BJ (cell line): Measurements from ENCODE around the gene LARP4B. TPM values are rescaled to one million over a fixed set of nuclear protein-coding genes. Genes with fewer than 3 reads are reported as not detected.
"Not testable (repeated sequence)": the region's sequence is repeated elsewhere in the genome, so short reads cannot be mapped to it uniquely, and the experiment has no call there.

Source experiments
- CTCF ChIA-PET: fragments of 350-600 bp; formaldehyde crosslinking; extraction: SDS; loops from one replicate; lab custom pipeline; 2021; ENCODE audit warnings: antibody characterized with exemption, inconsistent platforms; lab: Yijun Ruan, JAX
- POLR2A ChIA-PET: fragments of 300-600 bp; sonication (Branson Sonifier 250); formaldehyde crosslinking; extraction: SDS; loops from one replicate; lab custom pipeline; 2021; ENCODE audit warnings: antibody characterized with exemption; lab: Charles Lee
- DNase-seq: peaks from one replicate; pipeline ENCODE4 v3.0.0-alpha.2; 2011; ENCODE audit warnings: low read depth
- H3K27me3 ChIP-seq: 2 replicates; pipeline ENCODE4 v1.6.0; 2011; ENCODE audit warnings: low read length; ENCODE audit not compliant: control insufficient read depth, insufficient read depth
- H3K36me3 ChIP-seq: 2 replicates; pipeline ENCODE4 v1.5.1; 2011; ENCODE audit warnings: low read length; ENCODE audit not compliant: control insufficient read depth, insufficient read depth
- H3K4me3 ChIP-seq: 2 replicates; pipeline ENCODE4 v1.5.1; 2011; ENCODE audit warnings: low read depth, mild to moderate bottlenecking, control low read depth, low read length
- polyA plus RNA-seq: library from polyadenylated mRNA; depleted of rRNA; stranded (reverse); fragments of >200 nt; gene quantifications from 2 replicates; pipeline ENCODE4 v1.2.3, GENCODE V29; 2011
- TF ChIP-seq, protein P1 (sequence below): IDR thresholded peaks from 2 replicates; pipeline ENCODE4 v1.5.1; 2011; ENCODE audit warnings: low read depth, mild to moderate bottlenecking, control low read depth, inconsistent platforms, low read length, moderate library complexity; ENCODE audit not compliant: insufficient read depth

LARP4B gene
- polyA plus RNA-seq, 1 experiment, result 38.4 TPM

DNA sequence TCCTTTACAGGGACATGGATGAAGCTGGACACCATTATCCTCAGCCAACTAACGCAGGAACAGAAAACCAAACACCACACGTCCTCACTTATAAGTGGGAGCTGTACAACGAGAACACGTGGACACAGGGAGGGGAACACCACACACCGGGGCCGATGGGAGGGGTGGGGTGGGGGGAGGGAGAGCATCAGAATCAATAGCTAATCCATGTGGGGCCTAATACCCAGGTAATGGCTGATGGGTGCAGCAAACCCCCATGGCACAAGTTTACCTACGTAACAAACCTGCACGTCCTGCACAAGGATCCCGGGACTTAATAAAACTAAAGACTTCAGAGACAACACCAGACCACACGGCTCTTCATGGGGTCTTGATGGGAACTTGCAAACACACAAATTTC lies 159.9 kb downstream of the LARP4B start:
- TF ChIP-seq, protein P1, sequence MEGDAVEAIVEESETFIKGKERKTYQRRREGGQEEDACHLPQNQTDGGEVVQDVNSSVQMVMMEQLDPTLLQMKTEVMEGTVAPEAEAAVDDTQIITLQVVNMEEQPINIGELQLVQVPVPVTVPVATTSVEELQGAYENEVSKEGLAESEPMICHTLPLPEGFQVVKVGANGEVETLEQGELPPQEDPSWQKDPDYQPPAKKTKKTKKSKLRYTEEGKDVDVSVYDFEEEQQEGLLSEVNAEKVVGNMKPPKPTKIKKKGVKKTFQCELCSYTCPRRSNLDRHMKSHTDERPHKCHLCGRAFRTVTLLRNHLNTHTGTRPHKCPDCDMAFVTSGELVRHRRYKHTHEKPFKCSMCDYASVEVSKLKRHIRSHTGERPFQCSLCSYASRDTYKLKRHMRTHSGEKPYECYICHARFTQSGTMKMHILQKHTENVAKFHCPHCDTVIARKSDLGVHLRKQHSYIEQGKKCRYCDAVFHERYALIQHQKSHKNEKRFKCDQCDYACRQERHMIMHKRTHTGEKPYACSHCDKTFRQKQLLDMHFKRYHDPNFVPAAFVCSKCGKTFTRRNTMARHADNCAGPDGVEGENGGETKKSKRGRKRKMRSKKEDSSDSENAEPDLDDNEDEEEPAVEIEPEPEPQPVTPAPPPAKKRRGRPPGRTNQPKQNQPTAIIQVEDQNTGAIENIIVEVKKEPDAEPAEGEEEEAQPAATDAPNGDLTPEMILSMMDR, result no peak
- no peaks in the 10 kb centered on the region for H3K27me3 ChIP-seq
- no peak overlapping the region for H3K4me3 ChIP-seq
- POLR2A ChIA-PET, result no interaction called here
- no peak for DNase-seq
- CTCF ChIA-PET, result no interaction called here
- H3K36me3 ChIP-seq, result no peaks in the 10 kb centered on the region

DNA sequence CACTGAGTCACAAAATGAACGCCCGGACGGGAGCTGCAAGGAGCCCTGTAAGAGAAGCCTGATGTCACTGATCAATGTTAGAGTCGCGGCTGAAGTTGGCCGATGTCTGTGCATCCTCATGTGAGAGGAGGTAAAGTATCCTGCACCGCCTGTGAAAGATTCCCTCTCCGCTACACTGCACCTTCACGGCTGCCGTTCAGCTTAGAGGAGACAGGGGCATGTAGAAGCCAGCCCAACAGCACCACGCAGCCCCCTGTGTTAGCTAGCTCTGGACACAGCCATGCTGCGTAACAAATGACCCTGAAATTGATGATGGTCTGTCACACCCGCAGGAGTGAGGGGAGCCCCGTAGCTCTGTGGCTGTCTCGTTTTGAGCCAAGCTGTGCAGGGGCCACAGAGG lies 160.5 kb downstream of the LARP4B start:
- TF ChIP-seq, protein P1, result no peak
- Histone ChIP-seq H3K27me3 (no peaks in the 10 kb centered on the region), H3K36me3 (no peaks in the 10 kb centered on the region), H3K4me3 (no peak overlapping the region)
- DNase-seq, result no peak
- POLR2A ChIA-PET, result no interaction called here
- CTCF ChIA-PET, result no interaction called here

DNA sequence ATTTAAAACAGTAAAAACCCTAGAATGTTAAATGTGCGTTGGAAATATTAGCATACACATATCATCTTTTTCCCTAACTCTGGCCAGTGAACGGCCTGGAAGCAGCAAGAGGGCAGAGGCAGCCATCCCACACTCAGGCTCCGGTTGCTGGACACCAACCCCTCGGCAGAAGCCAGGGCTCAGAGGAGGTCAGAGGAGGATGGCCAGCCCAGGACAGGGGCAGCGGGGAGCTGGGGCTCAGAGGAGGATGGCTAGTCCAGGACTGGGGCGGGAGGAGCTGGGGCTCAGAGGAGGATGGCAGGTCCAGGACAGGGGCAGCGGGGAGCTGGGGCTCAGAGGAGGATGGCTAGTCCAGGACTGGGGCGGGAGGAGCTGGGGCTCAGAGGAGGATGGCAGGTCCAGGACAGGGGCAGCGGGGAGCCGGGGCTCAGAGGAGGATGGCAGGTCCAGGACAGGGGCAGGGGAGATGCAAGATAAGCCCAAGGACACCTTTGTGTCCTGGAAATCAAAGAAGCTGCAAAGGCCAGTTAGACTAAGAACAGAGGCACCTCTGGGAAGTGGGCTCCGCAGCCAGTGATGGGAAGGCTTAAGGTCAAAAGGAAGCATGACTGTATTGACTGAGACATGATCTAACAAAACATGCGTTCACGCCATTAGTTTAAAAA lies 161.3 kb downstream of the LARP4B start:
- POLR2A ChIA-PET, DNase-seq, H3K36me3 ChIP-seq, H3K27me3 ChIP-seq, H3K4me3 ChIP-seq: not testable (repeated sequence)
- CTCF ChIA-PET, result interaction anchor here (0.6 kb wide), 1 partner anchor 23 kb away, joined by 3 read pairs; no protein-coding TSS in a partner anchor

DNA sequence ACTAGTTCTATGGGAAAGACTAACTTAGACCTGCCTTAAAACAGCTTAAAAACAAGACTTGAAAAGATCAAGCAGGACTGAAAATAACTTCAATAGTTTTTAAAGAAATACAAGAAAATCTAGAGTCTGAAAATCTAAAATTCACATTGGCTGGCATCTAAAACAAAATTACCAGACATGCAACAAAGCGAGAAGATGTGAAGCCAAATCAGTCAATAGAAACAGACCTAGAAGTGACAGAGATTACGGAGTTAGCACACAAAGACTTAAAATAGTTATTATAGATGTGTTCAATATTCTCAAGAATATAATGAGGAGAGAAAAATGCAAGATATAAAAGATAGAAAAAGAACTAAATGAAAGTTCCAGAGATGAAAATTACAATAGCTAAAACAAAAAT lies 163.7 kb downstream of the LARP4B start:
- Histone ChIP-seq H3K4me3 (no peak overlapping the region), H3K36me3 (no peaks in the 10 kb centered on the region), H3K27me3 (no peaks in the 10 kb centered on the region)
- ChIA-PET POLR2A (no interaction called here), CTCF (no interaction called here)
- no peak for DNase-seq
- TF ChIP-seq, protein P1, result no peak

DNA sequence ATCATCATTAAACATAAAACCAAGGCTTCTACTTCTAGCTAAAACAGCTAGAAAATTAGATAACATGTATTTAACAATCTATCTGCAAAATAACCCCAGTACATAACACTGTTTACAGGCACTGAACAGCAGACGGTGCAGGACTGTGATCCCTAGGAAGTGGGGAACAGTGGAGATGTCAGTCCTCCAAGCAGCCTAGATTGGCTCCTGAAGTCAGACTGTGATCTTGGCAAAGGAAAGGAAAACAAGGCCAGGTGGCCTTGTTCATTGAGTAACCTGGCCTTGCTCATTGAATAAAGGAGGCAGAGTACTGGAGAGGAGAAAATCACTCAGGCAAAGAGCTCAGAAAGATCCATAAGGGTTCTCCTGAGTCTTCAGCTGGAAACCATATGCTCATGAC lies 164.3 kb downstream of the LARP4B start:
- no peaks in the 10 kb centered on the region for H3K27me3 ChIP-seq
- CTCF ChIA-PET, result no interaction called here
- POLR2A ChIA-PET, result no interaction called here
- no peaks in the 10 kb centered on the region for H3K36me3 ChIP-seq
- no peak for DNase-seq
- TF ChIP-seq, protein P1, result no peak
- H3K4me3 ChIP-seq, result no peak overlapping the region

DNA sequence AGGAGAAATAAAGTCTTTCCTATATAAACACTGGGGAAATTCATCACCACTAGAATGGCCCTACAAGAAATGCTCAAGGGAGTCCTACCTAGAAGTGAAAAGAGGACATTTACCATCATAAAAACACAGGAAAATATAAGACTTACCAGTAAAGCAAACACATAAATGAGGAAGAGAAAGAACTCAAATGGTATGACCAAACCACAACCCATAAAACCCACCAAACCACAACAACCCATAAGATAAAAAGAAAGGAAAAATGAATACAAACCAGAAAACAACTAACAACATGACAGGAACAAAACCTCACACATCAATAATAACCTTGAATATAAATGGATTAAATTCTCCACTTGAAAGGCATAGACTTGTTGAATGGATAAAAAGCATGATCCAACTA lies 170.1 kb downstream of the LARP4B start:
- DNase-seq, result no peak
- CTCF ChIA-PET, result no interaction called here
- Histone ChIP-seq H3K36me3 (no peaks in the 10 kb centered on the region), H3K27me3 (no peaks in the 10 kb centered on the region), H3K4me3 (no peak overlapping the region)
- POLR2A ChIA-PET, result no interaction called here
- TF ChIP-seq, protein P1, result no peak
